ENCODE results near the gene TBC1D20.

- TF ChIP-seq CTCF (IDR thresholded peaks at IDR 0.05) (no peak), POLR2A (IDR thresholded peaks at IDR 0.05) (no peak)
These were observed 18.2 kb downstream of the TBC1D20 start for GRCh38 chr20:444117-444516.
